Measurements from ENCODE around the gene METTL4.
"Not testable (repeated sequence)": the region's sequence is repeated elsewhere in the genome, so short reads cannot be mapped to it uniquely, and the experiment has no call there.

Gene METTL4

DNA sequence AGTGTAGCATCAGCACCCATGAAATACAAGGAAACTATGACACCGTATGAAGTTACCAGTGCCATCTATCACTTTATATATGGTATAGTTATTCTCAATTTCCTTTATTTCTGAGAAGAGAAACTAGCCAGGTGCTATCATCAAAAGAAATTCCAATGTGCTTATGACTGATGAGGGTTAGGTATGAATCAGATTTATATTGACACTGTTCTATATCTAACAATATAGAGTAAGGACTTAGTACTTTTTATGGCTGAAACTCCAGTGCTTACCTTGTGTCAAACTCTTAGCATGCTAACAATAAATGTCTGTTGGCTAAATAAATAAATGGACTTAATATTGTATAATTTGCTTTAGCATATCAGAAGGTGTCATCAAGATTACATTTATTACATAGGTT lies 6.9 kb downstream of the METTL4 start:
- DNase-seq (ENCODE audit: extremely low read depth in 1 of 2, low read depth in 1 of 2), result no peak

DNA sequence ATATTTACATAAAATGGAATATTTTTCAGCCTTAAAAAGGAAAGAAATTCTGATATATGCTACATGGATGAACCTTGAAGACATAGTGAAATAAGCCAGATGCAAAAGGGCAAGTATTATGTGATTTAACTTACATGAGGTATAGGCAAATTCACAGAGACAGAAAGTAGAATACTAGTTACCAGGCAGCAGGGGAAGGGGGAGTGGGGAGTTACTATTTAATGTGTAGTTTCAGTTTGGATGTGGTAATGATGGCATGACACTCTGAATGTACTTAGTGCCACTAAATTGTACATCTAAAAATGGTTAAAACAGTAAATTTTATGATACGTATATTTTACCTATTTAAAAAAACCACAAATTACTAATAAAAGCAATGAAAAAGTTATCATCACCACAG lies 12.1 kb downstream of the METTL4 start:
- no peak for DNase-seq (ENCODE audit: extremely low read depth in 1 of 2, low read depth in 1 of 2)

DNA sequence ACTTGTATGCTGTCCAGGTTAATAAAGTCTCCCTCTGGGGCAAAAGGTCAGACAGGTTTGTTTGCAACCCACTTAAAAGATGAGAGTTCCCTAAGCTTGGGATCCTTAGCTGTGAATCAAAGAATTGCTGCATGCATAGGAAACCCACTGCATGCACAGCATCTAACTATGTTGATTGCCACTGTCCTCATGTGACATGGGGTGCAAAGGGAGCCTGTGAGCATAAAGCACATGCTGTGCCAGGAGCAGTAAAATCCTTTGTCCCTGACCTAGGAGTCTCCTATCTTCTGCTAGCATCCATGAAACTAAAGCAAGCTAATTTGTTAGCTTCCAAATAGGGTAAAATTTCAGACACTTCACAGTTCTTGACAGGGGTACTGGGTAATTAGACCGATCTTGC lies 13.8 kb downstream of the METTL4 start:
- DNase-seq (ENCODE audit: extremely low read depth in 1 of 2, low read depth in 1 of 2), result no peak

DNA sequence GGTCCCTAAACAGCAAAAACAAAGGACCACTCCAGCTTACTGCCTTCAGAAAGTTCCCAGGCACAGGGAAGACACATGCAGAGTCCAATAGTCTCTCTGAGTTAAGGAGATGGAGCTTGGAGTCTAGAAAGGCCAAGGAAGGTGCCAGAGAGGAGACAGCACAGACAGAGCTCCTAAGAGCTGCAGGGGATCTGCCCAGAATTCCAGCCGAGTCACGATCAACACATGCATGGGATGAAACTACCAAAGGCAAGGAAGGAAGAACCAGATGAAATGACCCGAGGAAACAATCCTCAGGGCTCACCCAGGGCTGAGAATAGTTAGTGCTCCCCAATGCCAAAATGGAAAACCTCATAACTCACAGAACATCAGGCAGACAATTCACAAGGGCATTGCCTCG lies 15.4 kb downstream of the METTL4 start:
- no peak for DNase-seq (ENCODE audit: extremely low read depth in 1 of 2, low read depth in 1 of 2)

DNA sequence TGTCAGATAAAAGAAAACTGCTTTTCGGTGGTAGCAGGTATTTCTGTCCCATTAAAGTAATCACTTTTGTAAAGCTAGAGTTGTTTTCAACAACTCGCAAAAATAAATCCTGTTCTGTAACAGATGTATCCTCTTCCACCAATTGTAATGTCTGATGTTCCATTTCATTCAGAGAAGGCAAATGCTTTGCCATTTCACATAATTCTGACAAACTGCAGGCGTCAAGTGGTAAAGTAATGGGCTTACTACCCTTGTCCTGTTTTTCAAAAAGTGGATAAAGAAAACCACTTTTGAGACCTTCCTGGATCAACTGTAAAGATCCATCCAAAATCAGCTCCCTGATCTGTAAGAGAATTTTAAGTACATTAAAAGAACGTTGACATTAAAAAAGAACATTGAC lies 16.6 kb downstream of the METTL4 start:
- no peak for DNase-seq (ENCODE audit: extremely low read depth in 1 of 2, low read depth in 1 of 2)

DNA sequence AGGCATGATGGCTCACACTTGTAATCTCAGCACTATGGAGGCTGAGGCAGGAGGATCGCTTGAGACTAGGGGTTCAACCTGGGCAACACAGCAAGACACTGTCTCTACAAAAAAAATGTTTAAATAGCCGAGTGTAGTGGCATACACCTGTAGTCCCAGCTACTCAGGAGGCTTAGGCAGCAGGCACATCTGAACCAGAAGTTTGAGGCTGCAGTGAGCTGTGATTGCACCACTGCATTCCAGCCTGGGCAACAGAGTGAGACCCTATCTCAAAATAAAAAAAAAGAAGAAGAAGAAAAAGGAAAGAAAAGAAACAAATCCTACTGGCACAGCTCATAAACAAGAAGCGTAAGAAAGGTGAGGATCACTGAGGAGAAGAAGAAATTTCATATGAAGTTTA lies 19.9 kb downstream of the METTL4 start:
- no peak for DNase-seq (ENCODE audit: extremely low read depth in 1 of 2, low read depth in 1 of 2)

DNA sequence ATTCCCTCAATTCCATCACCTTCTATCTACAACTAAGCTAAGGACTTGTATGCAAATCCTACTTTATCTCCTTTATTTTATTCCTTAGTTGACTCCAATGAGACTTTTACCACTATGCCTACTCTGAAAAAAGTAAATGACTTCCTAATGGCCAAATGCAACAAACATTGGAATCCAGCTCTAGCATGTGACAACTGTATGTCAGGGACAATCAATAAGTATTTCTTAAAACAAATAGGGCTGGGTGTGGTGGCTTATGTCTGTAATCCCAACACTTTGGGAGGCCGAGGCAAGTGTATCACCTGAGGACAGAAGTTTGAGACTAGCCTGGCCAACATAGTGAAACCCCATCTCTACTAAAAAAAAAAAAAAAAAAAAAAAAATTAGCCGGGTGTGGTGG lies 21.8 kb downstream of the METTL4 start:
- DNase-seq (ENCODE audit: extremely low read depth in 1 of 2, low read depth in 1 of 2), result no peak

DNA sequence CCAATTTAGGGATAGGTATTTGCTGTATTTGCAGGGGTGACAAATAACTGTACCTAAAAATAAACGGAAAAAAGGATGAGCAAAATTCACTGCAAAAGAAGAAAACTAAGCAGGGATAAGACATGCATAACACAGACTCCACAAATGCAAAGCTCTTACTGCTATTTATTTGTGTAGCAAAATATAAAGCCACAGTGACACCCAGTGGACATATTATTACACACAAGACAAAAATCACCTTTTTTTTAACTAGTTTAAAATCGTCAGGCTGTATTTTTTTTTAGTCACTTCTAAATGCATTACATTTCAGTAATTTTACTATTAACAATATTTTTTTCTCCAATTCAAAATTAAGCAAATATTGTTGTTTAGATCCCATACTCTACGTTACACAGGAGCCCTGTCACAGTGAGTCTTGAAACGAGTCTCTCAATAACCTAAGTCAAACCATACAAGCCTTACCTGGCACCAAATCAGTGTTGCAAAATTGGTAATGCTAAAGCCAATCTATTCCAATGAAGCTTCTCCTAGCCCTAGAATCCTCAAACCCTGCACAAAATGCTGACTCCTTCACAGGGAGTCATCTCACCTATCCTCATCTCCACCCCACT lies 23.7 kb downstream of the METTL4 start:
- no peak for DNase-seq (ENCODE audit: extremely low read depth in 1 of 2, low read depth in 1 of 2)

DNA sequence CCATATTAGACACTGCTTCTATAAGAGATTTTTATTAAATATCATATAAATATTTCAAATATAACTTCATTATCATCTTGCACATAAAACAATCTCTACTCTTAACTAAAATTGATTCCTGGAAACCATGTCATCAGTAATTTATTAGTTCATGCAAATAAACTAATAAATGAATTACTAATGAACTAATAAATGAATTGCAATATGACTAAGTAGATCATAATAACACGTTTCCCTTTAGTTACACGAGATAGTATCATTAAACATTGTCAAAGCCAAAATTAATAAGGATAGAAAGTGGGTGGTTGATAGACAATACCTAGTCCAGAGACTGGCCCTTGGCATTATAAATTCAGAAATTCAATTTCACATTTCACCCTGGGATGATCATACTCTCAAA lies 26.1 kb downstream of the METTL4 start:
- no peak for DNase-seq (ENCODE audit: extremely low read depth in 1 of 2, low read depth in 1 of 2)

DNA sequence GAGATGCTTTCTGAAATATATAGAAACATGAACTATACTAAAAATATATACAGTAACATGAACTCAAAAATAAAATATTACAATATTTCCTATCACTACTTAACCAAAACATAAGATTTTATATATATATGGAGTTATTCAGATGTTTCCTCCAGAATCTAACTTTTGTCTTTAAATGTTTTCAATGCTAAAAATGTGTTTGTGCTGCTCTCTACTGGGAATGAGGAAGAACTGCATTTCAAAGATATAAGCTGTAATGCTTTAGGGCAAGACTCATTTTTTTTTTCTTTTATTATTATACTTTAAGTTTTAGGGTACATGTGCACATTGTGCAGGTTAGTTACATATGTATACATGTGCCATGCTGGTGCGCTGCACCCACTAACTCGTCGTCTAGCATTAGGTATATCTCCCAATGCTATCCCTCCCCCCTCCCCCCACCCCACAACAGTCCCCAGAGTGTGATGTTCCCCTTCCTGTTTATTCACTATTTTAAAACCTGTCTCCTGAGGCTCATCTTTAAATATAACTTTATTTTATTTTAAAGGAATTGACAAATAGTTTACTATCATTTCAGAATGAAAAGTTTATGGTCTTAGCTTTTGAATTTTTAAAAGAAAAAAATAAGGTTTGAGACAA lies 29.3 kb downstream of the METTL4 start:
- DNase-seq (ENCODE audit: extremely low read depth in 1 of 2, low read depth in 1 of 2), result not testable (repeated sequence)

DNA sequence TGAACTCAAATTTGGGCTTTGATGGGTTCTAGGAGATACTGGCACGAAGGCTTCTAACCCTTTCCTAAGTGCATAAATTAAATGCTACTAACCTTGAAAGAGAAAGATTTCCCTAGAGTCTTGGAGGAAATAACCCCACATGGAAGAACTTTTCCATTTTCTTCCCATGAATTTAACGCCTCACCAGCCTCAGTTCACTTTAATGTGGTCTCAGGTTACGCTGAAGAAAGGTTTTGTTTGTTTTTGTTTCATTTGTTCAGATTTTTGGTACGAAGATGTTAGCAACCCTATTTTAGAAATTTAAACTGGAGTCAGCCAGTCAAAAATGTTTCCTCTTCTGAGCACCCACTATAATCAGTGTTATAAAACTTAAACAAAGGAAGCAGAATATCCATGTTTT lies 30.7 kb downstream of the METTL4 start:
- no peak for DNase-seq (ENCODE audit: extremely low read depth in 1 of 2, low read depth in 1 of 2)

DNA sequence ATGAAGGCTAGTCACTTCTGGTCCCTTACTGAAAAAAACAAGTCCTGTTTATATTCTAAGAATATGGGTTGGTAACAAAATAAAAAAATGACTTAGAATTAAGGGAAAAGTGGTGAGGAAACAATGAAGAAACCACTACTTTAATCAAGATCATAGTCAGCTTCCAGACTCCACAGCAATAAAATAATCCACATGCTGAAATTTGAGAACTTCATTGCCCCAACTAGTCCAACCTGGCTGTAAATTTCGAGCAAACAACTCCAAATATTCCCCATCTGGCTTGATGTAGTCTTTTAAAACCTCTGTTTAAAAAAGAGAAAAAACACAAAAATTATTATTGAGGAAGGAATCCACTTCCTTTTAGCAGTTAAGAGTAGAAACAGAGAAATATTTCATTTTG lies 32.5 kb downstream of the METTL4 start:
- no peak for DNase-seq (ENCODE audit: extremely low read depth in 1 of 2, low read depth in 1 of 2)

DNA sequence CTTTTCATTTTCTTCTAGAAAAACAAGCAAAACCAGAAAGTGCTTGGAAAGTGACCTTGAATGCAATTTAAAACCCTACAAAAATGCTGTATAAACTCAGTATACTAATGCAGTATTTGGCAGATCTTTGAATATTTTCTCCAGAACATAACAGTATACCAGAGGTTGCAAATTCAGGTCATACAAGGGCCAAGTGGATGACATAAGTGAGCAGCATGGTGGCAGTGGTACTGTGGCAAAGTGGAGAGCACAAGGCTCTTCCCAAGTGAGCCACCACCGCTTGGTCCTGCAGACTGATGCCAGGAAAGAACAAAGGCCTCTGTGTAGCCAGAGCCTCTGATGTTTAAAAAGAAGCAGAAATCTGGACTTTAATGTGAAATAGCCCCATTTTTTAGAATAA lies 33.1 kb downstream of the METTL4 start:
- DNase-seq (ENCODE audit: extremely low read depth in 1 of 2, low read depth in 1 of 2), result no peak

DNA sequence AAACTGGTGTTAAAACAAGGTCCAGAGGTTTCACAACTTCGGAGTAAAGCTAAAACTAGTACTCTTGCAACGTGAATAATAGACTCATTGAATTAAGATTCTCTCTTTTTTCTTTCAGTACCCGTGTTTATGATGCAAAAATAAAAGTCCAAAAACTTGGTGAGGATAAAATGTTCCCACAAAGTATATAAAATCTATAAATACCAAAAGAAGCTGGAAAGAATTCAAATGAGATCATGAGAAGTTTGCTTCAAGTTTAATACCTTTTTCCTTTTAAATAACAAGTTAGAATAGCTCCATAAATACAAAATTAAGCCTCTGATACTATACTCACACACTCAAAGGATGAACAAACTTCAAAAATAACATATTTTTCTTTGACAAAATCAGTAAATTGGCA lies 34.0 kb downstream of the METTL4 start:
- DNase-seq (ENCODE audit: extremely low read depth in 1 of 2, low read depth in 1 of 2), result no peak

DNA sequence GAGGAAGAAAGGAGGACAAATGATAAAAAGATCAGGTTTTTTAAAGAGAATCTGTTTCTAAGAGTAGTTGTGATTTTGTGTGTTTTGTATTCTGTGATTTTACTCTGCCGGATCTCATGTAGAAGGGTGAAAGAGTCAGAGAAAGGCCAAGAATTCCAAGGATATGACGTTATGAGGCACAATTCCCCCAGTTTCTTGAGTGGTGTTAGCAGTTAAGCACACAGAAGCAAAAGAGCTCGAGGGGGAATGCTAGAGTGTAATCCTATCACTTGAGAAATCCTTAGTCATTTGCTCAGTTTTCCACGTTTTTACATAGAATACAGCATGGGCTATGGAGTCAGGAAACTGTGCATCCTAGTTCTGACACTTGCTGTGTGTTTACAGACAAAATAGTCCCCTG lies 34.8 kb downstream of the METTL4 start:
- no peak for DNase-seq (ENCODE audit: extremely low read depth in 1 of 2, low read depth in 1 of 2)

DNA sequence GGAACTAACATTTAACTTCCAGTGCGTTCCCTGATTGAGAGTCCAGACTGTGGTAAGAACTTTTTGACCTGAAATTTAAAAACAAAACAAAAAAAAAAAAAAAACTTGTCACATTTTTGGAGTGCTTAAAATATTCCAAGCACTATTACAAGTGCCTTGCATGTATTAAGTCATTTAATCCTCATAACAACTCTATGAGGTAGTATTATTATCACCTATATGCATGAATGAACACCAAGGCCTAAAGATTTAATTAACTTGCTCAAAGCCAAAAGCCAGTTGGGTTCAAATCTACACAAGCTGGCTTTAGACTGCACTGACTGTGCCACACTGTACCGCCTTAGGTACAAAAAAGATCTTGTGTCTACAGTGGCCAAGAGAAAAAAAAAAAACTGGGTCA lies 35.2 kb downstream of the METTL4 start:
- no peak for DNase-seq (ENCODE audit: extremely low read depth in 1 of 2, low read depth in 1 of 2)

DNA sequence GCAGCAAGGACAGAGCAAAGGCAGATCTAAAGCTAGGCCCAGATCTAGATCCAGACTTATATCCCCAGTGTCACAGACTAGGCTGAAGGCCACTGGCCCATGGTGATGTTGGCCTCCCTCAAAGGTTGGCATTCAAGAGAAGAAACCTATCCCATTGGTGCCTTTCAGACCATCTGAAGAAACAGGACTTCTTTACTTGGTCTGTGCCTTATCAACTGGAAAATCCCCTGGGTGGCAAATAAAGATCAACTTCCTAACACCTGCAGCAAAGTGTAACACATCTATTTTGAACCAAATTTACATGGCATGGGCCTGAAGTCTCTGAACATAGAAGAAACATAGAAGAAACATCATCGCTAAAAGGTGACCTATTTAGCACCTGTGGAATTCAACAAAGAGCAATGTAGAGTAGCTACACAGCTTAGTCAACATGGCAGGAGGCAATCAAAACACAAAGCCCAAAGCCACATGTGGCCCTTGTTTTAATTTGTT lies 35.8 kb downstream of the METTL4 start:
- no peak for DNase-seq (ENCODE audit: extremely low read depth in 1 of 2, low read depth in 1 of 2)

DNA sequence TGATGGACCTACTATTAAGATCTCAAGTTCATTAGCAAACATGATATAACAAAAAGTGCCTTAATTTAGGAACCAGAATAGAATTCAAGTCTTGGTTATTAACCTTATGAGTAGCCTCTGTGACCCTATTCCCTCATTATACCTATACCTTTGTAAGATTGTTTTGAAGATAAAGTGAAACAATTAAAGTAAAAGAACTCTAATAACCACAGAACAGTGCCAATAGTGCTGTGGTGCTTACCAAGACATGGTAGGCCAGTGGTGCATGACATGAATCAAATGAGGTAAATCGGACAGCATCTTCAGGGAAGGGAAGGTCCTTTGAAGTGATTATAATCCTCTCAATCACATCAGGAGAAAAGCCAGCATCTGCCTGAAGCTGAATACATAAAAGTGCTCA lies 36.4 kb downstream of the METTL4 start:
- DNase-seq (ENCODE audit: extremely low read depth in 1 of 2, low read depth in 1 of 2), result no peak

DNA sequence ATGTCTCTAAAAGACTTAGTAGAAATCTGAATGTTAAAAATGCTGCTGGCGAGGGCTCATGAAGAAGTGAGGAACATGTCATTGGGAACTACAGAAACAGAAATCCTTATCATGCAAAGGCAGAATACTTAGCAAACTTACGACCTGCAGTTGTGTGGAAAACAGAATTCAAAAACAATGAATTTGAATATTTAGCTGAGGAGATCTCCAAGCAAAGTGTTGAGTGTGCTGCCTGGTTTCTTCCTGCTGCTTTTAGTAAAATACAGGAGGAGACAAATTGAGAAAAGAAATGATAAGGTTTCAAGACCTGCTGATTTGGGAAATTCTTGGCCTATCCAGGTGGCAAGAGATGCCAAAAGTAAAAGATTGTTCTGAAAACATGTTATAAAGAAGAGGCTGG lies 38.5 kb downstream of the METTL4 start:
- DNase-seq (ENCODE audit: extremely low read depth in 1 of 2, low read depth in 1 of 2), result no peak

DNA sequence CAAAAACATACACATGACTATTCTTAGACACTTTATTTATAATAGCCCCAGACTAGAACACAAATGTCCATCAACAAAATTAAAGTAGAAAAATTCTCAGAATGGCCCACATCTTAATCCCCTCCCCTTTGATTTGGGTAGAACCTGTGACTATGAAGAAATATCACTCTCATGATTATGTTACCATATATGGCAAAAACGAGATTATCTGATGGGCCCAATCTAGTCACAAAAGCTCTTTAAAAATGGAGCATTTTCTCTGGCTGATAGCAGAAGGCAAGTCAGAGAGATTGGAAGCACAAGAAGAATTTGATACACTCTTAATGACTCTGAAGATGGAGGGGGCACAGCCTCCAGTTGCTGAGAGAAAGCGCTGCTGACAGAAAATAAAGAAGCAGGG lies 39.6 kb downstream of the METTL4 start:
- DNase-seq (ENCODE audit: extremely low read depth in 1 of 2, low read depth in 1 of 2), result no peak

DNA sequence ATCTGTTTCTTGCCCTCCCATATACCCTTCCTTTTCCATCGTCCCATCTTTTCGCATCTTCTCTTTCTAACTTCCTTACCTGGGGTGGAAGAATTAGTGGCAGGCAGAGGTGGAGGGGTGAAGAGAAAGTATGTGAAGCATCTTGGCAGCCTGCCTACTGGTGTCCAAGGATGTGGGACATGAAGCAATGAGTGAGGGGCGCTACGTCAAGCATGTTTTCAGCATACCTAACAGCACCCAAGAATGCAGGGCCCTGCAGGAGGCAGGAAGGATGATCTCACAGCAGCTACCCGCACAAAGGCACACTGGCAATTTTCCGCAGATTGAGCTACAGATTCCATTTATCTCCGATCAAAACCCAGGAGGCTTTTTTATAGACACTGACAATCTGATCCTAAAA lies 42.2 kb downstream of the METTL4 start:
- DNase-seq (ENCODE audit: extremely low read depth in 1 of 2, low read depth in 1 of 2), result no peak

DNA sequence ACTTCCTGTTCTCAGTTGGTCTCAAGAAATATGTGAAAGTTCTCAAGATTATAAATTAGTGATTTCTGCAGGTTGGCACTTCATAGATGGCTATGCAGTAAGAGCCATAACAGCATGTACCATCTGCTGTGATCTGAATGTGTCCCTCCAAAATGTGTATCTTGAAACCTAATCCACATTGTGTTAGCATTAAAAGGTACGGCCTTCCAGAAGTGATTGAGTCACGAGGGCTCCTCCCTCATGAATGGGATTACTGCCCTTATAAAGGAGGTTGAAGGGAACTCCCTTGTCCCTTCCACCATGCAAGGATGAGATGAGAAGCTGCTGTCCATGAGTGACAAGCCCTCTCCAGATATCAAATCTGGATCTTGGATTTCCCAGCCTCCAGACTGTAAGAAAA lies 45.0 kb downstream of the METTL4 start:
- DNase-seq (ENCODE audit: extremely low read depth in 1 of 2, low read depth in 1 of 2), result no peak

DNA sequence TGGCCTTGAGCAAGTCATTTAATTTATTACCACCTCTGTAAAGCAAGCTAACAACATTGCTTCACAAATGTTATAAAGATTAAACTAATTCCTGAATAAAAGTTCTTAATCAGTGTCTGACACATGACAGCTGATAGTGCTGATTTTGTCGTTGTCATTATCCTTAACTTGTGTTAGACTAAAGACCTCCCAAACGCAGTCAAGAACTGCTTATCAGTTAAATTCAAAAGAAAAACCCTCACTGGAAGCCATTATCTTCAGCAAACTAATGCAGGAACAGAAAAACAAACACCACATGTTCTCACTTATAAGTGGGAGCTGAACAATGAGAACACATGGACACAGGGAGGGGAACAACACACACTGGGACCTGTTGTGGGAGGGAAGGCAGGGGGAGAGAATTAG lies 46.5 kb downstream of the METTL4 start:
- DNase-seq (ENCODE audit: extremely low read depth in 1 of 2, low read depth in 1 of 2), result not testable (repeated sequence)
